GM21786 (cell line): ENCODE measurements around the gene CORO7.
"Not testable (repeated sequence)": the region's sequence is repeated elsewhere in the genome, so short reads cannot be mapped to it uniquely, and the experiment has no call there.

Experiments
- ATAC-seq: cut with Tn5 transposase; IDR thresholded peaks from one replicate; pipeline ENCODE4 v1.9.1; 2021; ENCODE audit not compliant: unreplicated experiment

Gene CORO7

DNA sequence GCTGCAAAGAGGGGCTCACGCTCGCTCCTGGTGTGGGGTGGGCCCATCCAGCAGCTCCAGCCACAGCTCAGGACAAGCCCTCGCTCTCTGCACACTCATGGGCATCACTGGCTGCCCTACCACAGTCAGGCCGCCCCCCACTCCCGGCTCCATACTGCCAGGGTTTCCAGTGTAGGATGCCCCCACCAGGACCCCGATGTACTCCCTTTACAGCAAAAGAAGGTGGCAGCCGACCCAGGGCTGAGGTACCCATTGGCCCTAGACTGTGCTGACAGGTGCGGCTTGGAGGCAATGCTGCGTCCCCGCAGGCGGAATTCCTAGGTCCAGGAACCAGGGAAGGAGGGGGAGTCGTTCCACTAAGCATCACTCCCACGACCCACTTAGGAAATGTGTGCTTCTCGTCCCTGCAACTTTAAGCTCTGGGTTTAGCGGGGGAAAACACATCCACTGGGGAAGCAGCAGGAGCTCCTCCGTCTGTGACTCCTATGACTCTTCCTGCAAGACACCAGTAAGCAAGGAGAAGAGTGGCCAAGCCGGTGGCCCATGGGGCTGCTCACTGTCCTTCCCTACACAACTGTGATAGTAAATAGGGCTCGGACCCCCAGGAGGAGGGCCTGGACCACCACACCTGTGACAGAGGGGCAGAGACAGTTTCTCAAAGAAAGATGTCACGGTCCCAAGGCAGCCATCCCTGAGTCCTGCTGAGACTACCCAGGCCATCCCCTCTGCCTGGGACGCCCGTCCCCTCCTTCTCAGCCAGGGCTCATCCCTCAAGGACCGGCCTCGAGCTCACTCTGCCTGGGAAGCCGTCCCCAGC lies 13.1 kb downstream of the CORO7 start:
- ATAC-seq = no peak

DNA sequence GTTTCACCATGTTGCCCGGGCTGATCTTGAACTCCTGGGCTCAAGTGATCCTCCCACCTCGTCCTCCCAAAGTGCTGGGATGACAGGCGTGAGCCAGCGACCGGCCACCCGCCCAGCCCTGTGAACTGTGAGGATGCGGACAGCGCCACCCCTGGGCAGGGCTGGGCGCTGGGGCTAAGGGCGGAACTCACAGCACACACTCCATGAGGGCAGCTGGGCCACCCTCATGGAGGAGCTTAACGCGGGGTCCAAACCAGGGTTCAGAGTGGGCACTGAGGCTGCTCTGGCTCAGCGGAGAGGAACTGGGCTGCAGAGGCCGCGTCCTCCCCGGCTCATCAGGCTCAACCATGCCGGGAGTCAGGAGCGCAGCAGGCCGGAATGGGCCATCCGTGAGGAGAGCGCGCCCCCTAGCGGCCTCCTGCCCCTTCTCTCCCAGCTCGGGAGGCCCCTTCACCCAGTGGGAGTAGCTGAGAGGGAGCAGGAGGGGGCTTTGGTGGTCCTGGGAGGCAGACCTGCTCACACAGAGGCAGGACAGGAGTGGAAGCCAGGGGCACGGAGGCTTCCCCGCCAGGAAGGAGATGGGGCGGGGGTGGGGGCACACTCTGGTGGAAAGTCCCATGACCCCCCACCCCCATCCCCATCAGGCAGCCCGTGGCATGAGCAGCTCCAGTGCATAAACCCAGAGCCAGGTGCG lies 13.8 kb downstream of the CORO7 start:
- ATAC-seq = no peak

- ATAC-seq = no peak
These were observed 14.9 kb downstream of the CORO7 start for GRCh38 chr16:4401510-4401909.

GRCh38 chr16:4401094-4401501 lies 15.3 kb downstream of the CORO7 start:
- ATAC-seq = no peak

- ATAC-seq = no peak
These were observed 17.2 kb downstream of the CORO7 start for GRCh38 chr16:4399001-4399730.

DNA sequence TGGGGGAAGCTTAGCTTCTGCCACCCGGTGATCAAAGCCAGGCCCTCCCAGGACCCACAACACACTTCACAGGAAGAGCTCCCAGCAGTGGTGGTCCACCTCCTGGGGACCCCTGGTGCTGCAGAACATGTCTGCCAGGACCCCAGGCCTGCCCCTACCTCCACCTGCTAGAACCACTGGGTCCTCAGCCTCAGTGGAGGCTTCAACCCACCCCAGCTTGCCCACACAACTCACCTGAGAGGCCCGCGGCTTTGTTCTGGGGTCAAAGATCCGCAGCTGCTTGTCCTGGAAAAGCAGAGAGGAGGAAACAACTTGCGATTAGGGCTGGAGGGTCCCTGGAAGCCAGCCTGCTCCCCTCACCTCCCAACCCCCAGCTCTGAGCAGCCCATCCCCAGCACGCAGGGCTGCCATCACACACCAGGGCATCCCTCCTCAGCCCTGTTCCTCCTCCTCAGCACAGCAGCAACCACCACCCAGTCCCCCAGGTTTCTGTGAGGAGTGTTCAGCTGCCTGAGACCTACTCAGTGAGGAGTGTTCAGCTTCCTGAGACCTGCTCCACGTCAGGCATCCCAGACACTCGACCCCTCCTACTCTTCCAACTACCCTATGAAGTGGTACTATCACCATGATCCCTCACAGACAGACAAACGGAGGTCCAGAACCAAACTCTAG lies 21.2 kb downstream of the CORO7 start:
- ATAC-seq = no peak

- ATAC-seq = not testable (repeated sequence)
These were observed 22.5 kb downstream of the CORO7 start for GRCh38 chr16:4393850-4394249.

DNA sequence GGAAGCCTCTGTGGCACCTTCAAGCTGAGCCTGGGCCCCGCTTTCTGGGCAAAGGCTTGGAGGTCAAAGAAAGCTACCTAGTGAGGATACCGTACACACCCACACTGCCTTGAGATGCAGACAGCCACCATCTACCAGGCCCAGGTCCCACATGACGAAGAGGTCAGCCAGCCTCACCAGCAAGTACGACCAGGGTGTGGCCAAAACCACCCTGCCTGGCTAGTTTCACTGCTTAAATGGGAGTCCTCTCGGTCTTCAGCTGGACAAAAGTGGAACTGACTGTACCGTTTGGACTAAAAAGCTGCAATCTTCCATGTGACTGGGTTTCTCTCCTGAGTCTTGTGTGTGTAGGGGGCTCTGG lies 23.2 kb downstream of the CORO7 start:
- ATAC-seq = no peak

DNA sequence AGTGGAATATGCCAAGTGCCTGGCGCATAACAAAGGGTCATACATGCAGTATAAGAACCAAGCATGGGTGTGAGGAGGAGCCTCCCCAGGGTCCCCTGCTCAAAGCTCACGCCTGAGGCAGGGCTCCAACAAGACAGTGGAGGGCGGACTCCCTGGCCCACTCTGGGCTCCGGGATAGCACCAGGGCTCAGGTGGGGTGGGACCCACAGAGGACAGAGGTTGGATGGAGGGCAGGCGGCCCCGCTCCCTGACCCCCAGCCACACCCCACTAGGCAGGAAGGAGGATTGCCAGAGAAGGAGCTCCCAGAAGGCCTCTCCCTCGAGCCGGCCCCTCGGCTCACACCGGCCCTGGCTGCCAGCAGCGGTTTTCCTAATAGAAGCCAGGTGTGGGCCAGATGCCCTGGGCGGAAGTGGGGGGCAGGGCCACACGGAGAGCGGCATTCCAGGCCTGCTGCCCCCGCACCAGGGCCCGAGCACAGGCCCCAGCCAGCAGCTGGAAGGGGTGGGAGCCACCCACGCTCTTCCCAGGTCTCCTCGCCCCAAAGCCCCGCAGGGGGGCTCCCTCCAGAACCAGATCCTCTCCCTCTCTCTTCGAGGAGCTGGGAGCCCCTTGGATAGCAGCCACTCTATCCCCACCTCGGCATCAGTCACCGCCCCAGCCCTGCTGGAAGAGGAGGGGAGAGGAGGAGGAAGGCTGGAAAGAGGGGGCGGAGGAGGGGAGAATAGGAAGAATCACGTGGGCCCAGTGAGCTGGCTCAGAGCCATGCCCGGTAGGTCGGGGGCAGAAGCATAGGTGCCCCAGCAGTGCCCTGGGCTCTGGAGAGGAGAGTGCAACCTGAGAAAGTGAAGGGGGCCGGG lies 23.8 kb downstream of the CORO7 start:
- no peak for ATAC-seq

DNA sequence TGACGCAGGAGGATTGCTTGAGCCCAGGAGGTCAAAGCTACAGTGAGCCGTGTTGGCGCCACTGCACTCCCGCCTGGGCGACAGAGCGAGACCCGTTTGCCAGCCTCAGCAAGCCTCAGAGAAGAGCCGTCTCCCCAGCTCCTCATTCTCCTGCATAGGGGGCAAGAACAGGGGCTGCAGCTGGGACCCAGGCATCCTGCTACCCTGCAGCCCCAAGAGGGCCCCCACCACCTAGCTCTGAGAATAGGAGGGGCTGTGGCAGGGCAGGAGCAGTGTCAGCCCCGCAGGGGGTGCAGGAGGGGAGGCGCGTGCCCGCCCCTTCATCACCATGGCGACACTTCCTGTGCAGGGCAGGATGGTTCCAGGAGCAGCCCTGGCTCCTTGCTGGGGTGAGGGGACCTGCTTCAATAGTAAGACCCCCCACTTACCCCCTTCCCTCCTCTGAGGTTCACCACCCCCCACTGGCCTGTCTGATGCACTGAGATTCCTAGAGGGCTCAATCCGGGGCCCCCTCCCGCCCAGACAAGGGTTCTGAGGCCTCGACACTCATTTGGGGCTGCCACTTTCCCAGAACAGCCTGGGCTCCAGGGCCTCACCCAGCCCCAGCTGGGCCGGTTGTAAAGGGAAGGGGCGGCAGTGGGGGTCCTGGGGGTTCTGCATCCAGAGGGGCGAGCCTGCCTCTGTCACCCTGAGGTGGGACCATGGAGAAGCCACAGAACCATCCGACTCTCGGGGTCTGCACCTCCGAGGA lies 24.6 kb downstream of the CORO7 start:
- ATAC-seq = no peak

DNA sequence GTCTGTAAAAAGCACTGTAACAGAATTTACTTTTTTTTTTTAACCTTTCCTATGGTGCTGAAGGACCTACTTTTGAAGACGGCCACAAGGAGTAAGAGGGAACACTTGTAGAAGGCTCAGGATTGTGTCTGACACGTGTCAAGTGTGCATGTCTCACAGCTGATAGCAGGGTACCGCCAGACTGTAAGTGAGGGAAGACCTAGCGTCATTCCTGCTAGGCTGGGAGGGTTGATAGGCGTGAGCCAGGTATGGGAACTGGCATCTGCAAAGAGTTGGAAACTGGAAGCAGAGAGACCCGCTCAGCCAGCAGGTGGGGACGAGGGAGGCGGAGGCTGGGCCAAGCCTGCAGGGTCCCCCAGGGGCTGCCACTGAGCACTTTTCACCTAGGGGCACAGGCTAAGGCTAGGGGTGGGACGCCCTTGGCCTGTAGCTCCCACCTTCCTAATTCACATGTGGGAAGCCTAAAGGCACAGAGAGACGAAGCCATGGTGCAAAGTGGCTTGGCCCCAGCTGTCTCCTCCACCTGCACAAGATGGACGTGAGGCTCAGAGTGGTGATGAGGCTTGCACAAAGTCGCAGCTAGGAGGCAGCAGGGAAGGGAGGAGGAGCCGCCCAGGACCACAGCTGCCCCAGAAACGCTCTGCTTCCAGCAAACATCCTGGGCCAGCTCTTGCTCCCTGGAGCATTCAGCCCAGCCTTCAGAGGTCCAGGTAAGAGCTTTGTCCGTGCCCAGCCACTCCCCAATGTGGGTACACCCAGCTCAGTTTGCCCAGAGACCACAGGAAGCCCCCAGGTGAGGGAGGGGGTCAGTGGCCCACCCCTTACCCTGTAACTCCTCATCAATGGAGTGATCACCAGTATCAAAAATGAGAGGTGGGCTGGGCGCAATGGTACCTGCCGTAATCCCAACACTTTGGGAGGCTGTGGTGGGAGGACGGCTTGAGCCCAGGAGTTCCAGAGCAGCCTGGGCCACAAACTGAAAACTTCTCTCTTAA lies 25.8 kb downstream of the CORO7 start:
- ATAC-seq = no peak

DNA sequence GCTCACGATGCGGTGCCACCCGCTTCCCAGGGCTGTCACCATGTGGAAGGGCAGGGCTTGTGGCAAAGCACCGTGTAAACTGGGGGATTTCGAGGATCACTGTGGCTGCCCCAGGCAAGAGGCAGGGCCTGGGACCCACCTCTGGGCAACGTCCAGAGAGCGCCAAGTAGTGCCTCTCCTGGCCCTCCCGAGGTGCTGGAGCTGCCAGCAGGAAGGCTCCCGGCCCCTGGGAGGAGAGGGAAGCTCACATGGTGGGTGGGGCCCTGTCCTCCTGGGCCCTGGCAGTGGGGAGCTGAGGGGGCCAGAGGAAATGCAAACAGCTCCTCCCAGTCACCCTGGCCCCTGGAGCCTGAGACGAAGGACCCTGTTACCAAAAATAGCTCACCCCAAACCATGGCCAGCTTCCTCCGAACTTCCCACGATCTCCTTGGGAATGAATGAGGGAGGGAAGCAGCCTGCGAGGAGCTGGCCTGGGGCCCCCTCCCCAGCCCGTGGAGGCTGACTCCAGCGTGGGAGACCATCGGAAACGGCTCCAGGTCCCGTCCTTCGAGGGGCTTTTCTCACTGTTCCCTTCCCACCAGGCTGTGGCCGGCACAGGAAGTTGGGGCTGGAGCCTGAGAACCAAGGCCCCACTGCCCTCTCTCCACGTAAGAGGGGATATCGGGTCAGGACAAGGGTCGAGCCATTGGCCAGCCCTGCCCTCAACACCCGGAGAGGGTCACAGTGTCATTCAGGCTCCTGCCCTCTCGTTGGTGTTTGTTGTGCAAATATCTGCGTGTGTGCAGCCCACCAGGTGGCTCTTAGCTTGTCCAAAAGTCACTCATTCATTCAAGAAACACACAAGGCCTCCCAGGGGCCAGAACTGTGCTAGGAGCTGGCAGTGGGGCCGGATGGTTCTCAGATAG lies 27.1 kb downstream of the CORO7 start:
- no peak for ATAC-seq

GRCh38 chr16:4388271-4389021 lies 27.9 kb downstream of the CORO7 start:
- no peak for ATAC-seq

DNA sequence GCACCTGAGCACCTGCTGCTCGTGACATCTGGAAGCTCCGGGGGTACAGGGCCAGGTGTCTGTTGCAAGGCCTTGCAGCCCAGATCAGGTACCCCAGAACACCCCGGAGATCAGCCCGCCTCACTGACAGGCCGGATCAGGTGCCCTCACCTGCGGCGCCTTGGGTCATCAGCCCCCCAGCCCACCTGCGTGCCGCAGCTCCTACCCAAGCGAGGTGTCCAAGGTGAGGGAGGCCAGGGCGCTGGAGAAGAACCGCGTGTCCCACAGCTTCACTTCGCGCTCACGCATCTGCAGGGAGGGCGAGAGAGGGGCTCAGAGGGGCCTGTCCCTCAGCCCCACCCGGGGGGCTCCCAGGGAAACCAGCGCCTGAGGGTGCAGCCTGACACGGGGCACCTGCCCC lies 28.6 kb downstream of the CORO7 start:
- ATAC-seq = no peak

GRCh38 chr16:4386951-4387565 lies 29.3 kb downstream of the CORO7 start:
- ATAC-seq = no peak

DNA sequence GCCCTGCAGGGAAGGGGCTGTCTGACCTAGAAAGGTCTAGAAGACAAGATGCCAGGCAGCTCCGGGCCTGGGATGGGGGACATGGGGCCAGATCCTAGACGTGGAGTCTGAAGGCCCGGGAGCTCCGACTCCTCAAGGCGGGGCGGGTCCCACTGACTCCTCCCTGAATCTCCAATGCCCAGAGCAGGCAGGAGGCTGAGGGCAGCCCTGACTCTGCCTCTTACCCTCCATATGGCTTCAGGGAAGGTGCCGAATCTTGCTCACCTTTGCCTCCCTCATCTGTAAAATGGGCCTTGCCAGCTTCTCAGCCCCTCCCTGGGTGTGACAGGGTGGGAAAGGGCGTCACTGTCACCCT lies 30.0 kb downstream of the CORO7 start:
- no peak for ATAC-seq
